IPS DF 4.7 (cell line): Measurements from ENCODE around the gene CDHR4.
"Not testable (repeated sequence)": the region's sequence is repeated elsewhere in the genome, so short reads cannot be mapped to it uniquely, and the experiment has no call there.

Source experiments
- DNase-seq: peaks from one replicate; pipeline ENCODE4 v3.0.0-alpha.2; 2013; ENCODE audit warnings: low spot score; ENCODE audit errors: extremely low read depth

The CDHR4 gene

GRCh38 chr3:49780975-49781365 lies 18.7 kb downstream of the CDHR4 start:
- not testable (repeated sequence) for DNase-seq

- DNase-seq = no peak
These were observed 19.3 kb downstream of the CDHR4 start for GRCh38 chr3:49780080-49780974.

DNA sequence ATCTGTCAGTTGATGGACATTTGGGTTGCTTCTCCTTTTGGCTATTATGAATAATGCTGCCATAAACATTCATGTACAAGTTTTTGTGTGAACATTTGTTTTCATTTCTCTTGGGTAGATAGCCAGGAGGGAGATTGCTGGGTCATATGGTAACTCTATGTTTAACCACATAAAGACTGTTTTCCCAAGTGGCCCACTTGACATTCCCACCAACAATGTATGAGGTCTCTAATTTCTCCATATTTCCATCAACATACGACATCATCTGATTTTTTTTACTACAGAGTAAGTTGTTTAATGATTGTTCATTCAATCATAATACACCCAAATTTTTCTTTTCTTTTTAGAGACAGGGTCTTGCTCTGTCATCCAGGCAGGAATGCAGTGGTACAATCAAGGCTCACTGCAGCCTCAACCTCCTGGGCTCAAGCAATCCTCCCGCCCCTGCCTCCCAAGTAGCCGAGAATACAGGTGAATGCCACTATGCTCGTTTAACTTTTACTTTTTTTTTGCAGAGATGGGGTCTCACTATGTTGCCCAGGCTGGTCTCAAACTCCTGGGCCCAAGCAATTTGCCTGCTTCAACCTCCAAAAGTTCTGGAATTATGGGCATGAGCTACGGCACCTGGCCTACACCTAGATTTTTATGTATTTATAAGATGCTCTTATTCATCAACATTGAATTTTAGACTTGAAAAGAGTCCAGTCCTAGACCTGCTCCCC lies 20.2 kb downstream of the CDHR4 start:
- DNase-seq = no peak

DNA sequence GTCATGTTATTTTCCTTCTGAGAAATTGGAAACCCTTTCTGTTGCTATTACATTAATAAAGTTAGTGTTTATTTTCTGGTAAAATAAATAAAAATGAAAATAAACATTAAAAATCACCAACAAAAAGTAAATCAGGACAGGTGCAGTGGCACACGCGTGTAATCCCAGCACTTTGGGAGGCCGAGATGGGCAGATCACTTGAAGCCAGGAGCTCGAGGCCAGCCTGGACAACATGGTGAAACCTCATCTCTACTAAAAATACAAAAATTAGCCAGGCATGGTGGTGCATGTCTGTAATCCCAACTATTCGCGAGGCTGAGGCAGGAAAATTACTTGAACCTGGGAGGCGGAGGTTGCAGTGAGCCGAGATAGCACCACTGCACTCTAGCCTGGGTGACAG lies 23.6 kb downstream of the CDHR4 start:
- DNase-seq = not testable (repeated sequence)

- no peak for DNase-seq
These were observed 24.1 kb downstream of the CDHR4 start for GRCh38 chr3:49775538-49775937.

DNA sequence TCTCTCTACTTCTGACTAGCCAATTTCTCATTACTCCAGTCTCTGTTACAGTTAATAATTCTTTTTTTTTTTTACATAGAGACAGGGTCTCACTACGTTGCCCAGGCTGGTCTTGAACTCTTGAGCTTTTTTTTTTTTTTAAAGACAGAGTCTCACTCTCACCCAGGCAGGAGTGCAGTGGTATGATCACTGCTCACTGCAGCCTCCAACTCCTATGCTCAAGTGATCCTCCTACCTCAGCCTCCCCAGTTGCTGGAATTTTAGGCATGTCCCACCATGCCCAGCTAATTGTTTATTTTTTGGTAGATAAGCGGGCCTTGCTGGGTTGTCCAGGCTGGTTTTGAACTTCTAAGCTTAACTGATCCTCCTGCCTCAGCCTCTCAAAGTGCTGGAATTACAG lies 27.0 kb downstream of the CDHR4 start:
- no peak for DNase-seq

GRCh38 chr3:49771340-49771938 lies 28.2 kb downstream of the CDHR4 start:
- no peak for DNase-seq

DNA sequence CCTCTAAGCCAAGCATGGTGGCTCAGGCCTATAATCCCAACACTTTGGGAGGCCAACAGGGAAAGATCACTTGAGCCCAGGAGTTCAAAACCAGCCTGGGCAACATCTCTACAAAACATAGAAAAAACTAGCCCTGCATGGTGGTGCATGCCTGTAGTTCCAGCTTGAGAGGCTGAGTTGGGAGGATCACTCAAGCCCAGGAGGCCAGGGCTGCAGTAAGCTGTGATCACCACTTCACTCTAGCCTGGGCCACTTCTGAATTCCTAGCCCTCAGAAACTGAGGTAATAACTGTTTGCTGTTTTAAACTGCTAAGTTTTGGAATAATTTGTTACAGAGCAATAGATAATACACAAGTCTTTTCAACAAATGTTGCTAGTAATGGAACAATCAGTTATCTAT lies 29.7 kb downstream of the CDHR4 start:
- DNase-seq = no peak

GRCh38 chr3:49769286-49769915 lies 30.3 kb downstream of the CDHR4 start:
- DNase-seq = no peak

DNA sequence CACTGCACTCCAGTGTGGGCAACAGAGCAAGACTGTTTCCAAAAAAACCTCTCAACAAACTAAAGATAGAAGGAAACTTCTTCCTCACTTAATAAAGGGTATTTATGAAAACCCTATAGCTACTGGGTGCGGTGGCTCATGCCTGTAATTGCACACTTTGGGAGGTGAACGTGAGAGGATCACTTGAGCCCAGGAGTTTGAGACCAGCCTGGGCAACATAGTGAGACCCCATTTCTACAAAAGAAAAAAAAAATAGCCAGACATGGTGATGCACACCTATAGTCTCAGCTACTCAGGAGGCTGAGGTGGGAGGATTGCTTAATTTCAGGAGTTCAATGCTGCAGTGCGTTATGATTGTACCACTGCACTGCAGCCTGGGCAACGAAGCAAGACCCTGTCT lies 35.7 kb downstream of the CDHR4 start:
- no peak for DNase-seq

- DNase-seq = no peak
These were observed 38.0 kb downstream of the CDHR4 start for GRCh38 chr3:49761661-49762060.

DNA sequence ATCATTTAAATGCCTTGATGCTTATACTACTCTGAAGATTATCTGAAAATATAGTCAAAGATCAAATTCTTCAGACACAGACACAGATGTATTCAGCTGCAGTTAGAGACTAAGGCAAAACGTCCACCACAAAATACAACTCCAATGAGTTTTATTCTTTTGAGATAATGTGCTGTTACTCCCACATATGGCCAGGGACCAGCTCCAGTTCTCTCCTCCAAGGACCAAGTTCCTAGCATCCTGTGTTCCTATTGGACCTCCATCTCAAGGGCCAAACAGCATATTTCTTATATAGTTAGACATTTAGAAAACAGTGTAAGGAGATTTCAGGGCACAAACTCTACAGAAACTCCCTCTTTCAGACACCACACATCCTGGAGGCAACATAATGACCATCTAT lies 40.4 kb downstream of the CDHR4 start:
- DNase-seq = no peak

GRCh38 chr3:49757197-49757596 lies 42.5 kb downstream of the CDHR4 start:
- DNase-seq = no peak

- DNase-seq = no peak
These were observed 43.6 kb downstream of the CDHR4 start for GRCh38 chr3:49756036-49756435.

GRCh38 chr3:49754536-49754935 lies 45.1 kb downstream of the CDHR4 start:
- DNase-seq = no peak

DNA sequence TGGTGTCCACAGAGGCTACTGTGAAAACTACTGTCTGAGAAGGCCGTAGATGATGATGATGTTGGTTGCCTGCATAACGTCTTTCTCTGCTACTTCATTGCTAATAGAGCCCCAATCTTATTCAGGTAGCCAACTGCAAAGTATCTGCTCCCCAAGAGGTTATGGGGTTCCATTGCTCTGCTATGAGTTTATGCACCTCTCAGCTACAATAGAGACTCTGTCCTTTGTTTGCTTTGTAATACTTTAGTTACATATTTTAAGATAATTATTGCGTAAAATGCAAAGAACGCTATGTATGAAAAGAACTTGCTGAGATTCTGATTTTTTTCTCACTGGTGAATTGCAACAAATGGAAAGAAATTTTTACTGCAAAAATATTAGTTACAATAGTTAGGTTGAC lies 48.2 kb downstream of the CDHR4 start:
- DNase-seq = no peak

DNA sequence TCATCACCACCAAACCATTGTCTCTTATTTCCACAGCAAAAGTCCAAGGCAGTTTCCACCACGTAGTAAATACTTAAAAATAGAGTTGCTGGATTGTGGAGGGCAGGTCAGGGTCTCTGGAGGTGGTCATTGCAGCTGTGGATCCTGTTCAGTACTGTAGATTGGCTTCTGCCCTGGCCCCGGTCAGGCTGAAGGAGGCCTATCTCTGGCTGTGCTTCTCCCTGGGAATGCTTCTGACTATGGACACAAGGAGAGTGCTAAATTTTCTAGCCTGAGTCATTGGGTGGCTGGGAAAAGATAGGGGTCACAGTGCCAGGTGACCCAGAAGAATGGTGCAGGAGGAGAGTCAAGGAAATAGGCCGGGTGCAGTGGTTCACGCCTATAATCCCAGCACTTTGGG lies 49.6 kb downstream of the CDHR4 start:
- no peak for DNase-seq

DNA sequence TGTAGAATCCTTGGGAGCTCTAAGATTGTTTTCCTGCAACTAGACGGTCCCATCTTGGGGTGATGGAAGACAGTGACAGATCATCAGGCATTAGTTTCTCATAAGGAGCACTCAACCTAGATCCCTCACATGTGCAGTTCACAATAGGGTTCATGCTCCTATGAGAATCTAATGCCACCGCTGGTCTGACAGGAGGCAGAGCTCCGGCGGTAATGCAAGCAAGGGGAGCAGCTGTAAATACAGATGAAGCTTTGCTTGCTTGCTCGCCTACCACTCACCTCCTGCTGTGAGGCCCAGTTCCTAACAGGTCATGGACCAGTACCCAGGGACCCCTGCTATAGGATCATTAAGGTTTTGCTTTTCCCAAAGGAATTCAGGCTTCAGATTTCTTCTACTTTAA lies 50.8 kb downstream of the CDHR4 start:
- not testable (repeated sequence) for DNase-seq

DNA sequence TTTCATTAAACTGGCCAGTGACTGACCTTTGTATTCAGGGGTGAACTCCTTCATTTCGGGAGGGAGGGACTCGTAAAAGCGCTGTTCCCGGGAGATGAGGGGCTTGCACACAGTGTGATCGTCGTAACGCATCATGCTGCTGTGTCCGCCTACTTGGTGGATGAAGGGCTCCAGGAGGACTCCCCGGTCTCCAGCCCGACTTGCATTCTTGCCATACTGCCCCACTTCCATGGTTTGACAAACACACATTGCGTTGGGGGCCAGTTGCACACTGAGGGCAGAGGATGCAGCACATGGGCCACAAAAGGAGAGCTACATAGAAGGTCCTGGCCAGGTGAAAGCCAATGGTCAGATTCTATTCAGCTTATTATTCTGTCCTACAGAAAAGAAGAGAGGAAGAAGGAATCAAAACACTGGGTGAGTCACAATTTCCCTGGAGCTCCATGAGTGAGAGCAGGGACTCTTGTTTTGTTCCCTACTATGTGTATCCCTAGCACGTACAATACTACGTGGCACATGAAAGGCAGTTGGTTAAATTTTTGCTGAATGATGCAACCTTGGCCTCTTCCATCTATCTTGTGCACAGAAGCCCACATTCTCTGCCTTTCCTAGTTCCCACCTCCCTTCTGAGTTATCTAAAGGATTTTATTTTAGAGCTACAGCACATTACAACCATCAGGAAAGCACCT lies 51.7 kb downstream of the CDHR4 start:
- no peak for DNase-seq

DNA sequence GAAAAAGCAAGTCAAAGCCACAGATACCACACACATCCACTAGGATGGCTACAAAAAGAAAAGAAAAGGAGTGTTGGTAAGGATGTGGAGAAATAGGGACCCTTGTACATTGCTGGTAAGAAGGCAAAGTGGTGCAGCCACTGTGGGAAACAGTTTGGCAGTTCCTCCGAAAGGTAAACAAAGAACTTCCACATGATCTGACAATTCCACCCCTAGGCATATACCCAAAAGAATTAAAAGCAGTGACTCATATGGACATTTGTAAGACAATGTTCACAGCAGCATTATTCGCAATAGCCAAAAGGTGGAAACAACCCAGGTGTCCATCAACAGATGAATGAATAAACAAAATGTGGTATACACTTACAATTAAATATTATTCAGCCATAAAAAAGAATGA lies 53.7 kb downstream of the CDHR4 start:
- no peak for DNase-seq
